Medulla oblongata (tissue), 1 donor: ENCODE results near the gene EPS15.
"Not testable (repeated sequence)": the region's sequence is repeated elsewhere in the genome, so short reads cannot be mapped to it uniquely, and the experiment has no call there.

Source experiments
- DNase-seq: peaks from one replicate; pipeline ENCODE4 v3.0.0-alpha.2; 2015; ENCODE audit errors: extremely low spot score

Gene EPS15

DNA sequence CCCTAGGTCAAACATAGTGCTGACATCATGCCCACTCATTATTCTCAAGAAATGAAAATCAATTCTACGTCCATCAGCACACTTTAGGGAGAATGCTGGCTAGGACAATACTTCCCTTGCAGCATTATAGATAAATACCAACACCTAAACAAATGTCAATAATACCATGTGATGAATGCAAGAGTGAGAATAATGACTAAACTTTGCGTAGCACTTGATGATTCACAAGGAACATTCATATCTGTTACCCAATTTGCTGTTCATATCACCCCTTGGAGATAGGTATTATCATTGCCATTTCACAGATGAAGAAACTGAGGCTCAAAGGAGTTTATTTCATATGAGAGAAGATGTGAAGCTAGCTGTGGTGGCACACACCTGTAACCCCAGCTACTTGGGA, 24.8 kb upstream of the EPS15 start:
- no peak for DNase-seq

DNA sequence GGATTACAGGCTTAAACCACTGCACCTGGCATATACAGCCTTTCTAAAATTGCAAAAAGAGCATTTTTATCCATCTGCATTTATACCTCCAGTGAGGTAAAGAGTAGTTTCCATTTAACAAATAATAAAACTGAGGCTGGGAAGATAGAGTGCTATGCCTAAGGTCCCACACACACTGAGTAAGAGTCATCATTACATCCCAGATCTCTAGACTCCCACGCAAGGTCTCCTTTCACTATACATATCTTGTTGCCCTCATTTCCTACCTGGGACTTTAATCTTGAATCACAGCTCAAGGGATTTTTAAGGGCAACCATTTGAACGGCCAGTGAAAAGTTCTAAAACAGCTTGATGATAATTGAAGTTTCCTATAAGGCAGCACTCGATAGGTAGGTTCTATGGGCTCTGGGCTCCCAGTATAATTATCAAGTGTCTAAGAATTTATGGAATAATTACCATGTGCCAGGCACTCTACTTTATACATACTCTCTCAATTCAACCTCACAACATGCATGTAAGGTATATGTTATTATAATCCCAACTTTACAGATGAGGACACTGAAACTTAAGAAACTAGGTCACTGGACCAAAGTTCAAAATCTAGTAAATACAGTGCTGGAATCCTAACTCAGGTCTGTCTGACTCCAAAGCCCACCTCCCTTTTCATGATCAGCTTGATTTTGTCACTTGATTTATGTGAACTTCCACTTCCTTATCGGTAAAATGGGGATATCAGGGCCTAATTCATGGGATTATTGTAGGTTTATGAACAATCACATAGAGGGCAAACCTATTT, 23.3 kb upstream of the EPS15 start:
- no peak for DNase-seq

GRCh38 chr1:51541313-51542050, 22.4 kb upstream of the EPS15 start:
- no peak for DNase-seq

DNA sequence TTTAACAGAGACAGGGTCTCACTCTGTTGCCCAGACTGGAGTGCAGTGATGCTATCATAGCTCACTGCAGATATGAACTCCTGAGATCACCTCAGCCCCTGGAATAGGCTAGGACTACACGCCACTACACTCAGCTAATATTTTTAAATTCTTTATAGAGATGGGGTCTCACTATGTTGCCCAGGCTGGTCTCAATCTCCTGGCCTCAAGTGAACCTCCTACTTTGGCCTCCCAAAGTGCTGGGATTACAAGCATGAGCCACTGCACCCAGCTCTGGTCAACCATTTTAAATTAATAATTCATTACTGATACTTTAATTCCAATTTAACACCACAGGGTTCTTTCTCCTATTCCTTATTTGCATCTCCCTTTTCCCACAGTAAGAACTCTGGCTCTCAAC, 18.5 kb upstream of the EPS15 start:
- no peak for DNase-seq

GRCh38 chr1:51535006-51535592, 16.0 kb upstream of the EPS15 start:
- peak; percentile 94 for DNase-seq

- DNase-seq: peak; percentile 37
Observed at GRCh38 chr1:51534447-51534846, 15.4 kb upstream of the EPS15 start.

DNA sequence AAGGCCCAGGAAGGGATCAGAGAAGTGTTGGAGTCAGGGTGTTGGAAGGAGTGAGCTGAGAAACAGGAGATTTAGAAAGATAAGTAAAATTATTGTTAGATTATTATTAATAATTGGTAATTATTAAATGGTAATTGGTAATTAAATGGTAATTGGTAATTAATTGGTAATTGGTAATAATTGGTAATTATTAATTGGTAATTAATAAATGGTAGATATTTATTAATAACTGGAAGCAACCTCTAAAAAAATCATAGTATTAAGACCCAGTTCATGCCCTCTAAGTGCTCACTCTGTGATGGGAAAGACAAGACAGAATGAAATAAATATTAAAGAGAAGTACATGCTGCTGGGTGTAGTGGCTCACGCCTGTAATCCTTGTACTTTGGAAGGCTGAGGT, 13.8 kb upstream of the EPS15 start:
- DNase-seq: no peak

DNA sequence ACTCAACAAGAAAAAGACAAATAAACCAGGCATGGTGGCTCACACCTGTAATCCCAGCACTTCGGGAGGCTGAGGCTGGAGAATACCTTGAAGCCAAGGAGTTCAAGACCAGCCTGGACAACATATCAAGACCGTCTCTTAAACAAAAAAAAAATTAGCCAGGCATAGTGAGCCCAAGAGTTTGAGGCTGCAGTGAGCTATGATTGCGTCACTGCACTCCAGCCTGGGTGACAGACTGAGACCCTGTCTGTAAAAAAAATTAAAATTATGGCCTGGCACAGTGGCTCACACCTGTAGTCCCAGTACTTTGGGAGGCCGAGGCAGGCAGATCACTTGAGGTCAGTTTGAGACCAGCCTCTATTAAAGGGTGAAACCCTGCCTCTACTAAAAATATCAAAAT, 11.4 kb upstream of the EPS15 start:
- DNase-seq: not testable (repeated sequence)

GRCh38 chr1:51527144-51527543, 8.1 kb upstream of the EPS15 start:
- DNase-seq: no peak

DNA sequence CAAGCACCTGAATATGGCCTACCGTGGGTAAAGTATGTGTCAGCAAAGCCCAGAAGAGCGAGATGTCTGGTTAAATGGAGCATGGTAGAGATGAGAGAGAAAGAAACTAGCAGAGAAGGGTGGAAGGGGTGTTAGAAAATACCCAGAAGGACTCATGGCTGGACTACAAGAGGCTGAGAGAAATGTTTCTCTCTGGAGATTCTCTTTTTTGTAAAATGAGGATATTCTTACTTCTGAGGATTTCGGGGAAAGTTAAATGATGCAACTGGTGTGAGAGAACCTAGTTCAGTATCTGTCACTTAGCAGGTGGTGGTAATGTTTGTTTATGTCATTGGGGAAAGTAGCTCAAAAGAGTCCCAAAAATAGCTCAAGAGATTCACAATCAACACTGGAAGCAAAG, 7.2 kb upstream of the EPS15 start:
- no peak for DNase-seq

GRCh38 chr1:51525295-51525694, 6.2 kb upstream of the EPS15 start:
- peak; percentile 30 for DNase-seq

- peak; percentile 52 for DNase-seq
Observed at GRCh38 chr1:51524817-51525216, 5.8 kb upstream of the EPS15 start.

- DNase-seq: peak; percentile 82
Observed at GRCh38 chr1:51523931-51524330, 4.9 kb upstream of the EPS15 start.

- no peak for DNase-seq
Observed at GRCh38 chr1:51520700-51521248, 1.7 kb upstream of the EPS15 start.

- no peak for DNase-seq
Observed at GRCh38 chr1:51519865-51520699, 1.0 kb upstream of the EPS15 start.

DNA sequence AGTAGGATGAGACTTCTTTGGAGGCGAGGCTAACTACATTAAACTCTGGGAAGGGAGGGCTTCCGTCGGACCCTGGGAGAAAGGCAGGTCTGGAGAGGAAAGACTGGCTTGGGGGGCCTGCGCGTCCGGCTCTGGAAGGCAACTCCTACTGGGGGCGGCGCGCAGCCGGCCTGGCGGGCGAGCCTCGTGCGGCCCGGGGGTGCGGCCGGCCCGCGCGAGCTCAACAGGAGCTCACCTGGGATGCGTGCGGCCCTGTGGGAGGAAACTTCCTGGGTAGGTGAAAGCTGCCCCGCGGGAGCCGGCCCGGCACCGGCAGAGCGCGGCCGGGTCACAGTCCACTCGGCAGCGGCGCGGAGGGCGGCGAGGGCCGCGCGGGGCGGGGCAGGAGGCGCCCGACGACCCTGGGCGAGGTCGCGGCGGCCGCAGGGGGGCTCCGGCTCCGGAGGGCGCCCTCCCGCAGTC, 449 bp downstream of the EPS15 start:
- DNase-seq: no peak

DNA sequence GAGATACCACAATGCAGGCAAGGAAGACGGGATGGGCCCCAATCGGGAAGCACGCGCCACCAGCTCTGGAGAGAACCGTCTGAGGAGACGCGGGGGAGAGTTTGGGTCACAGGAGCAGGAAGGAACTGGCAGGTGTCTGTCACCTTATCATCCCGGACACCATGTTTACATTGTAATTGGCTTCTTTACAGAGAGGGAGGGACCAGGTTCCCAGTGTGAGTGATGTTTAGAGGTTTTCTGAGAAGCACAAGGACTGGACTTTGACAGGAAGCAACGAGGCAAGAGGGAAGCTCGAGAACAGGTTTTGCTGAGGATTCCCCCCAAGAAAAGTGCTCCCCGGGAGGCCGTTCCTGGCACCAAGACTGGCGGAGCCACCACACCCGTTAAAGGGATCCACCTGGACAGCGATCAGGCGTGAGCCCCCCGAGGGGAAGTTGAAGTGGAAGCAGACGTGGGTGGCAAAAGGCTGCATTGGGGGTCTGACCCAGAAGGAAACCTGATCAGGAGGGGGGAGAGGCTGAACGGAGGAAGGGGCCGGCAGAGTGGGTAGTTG, 957 bp downstream of the EPS15 start:
- DNase-seq: peak; percentile 70

DNA sequence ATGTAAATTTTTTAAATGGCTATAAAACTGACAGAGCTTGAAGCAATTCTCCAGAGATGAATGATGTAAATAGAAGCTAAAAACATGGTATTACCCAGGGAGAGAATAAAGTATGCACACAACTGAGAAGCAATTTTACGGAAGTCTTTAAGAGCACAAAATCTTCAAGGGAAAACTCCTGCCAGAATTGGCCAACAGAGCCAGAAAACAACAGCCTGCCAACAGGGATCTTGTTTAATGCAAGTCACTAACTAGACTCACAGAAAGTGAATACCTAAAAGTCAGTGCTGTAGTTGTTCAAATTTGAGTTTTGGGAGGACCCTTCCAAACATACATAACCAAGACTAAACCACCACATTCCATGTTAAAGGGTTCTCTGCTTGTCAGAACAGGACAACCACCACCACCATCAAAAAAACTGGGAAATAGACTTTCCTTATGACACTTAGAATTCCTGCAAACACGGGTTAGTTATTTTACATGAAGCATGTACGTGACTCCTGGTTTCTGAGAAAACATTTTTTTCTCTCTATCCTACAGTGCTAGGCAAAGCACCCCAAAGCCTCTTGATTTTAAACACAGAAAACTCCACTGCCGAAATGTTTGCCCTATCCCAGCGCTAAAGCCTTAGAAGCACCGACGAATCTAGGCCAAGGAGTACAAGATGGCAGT, 1.6 kb downstream of the EPS15 start:
- DNase-seq: peak; percentile 65

- no peak for DNase-seq
Observed at GRCh38 chr1:51516649-51517158, 2.4 kb downstream of the EPS15 start.

- no peak for DNase-seq
Observed at GRCh38 chr1:51515982-51516648, 3.0 kb downstream of the EPS15 start.
